ENCODE measurements around the gene TPSD1. TPM values are rescaled to one million over a fixed set of nuclear protein-coding genes. Genes with fewer than 3 reads are reported as not detected.

TPSD1 gene
- total RNA-seq, 4 donors from 2014 or later = 0.52 to 2.8 TPM; not detected in 2

DNA sequence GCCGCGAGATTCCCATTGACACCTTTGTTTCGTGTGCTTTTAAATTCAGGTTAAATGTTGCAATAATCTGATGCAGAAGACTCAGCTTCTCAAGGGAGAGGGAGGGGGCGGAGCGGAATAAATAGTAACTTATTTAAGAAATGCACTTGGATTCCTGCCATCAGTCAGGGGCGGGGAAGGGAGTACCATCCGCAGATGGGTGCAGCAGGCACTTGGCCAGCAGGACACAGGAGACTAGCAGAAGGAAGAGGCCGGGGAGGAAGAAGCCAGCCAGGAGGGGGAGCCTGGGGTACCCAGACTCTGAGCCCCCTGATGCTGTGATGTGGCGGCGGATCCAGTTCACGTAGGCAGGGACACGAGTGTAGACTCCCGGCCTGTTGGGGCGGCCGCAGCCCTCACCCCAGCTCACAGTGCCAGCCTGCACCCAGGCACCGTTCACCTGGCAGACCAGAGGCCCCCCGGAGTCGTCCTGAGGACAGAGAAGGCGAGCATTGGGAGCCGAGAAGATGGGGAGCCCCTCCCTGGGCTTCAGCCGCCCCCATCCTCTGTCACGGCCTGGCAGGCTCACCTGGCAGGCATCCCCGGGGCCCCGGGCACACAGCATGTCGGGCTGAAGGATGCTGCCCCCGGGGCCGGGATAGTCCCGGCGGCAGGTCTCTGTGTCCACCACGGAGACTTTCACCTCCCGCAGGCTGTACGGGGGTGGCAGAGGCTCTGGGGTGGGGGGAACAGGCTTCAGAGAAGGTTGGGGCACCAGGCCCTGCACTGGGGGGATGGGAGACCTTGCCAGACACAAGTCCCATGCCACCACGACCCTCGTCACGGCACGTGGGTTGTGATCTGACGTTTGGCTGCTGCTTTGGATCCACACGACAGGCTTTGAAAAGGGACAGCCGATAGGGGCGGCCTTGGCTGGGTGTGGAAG lies 34.0 kb upstream of the TPSD1 start:
- H3K9me3 ChIP-seq = no peaks in the 10 kb centered on the region
- intact Hi-C loops (cut with DNase I; ENCODE audit: low total_unique reads) = no loop called here
- no peak overlapping the region for H3K4me3 ChIP-seq
- no peak for DNase-seq
- no peaks in the 10 kb centered on the region for H3K36me3 ChIP-seq
- H3K4me1 ChIP-seq = no peaks in the 10 kb centered on the region
- no peak for TF ChIP-seq POLR2A (IDR thresholded peaks at IDR 0.05)
- TF ChIP-seq CTCF (IDR thresholded peaks at IDR 0.05) = no peak
- no peak overlapping the region for H3K27ac ChIP-seq
- no peaks in the 10 kb centered on the region for H3K27me3 ChIP-seq

- Histone ChIP-seq H3K4me1 (no peaks in the 10 kb centered on the region), H3K9me3 (no peaks in the 10 kb centered on the region), H3K4me3 (no peak overlapping the region), H3K27me3 (no peaks in the 10 kb centered on the region), H3K27ac (no peak overlapping the region), H3K36me3 (no peaks in the 10 kb centered on the region)
- intact Hi-C loops (cut with DNase I; ENCODE audit: low total_unique reads) = no loop called here
- DNase-seq = no peak
- TF ChIP-seq CTCF (IDR thresholded peaks at IDR 0.05) (no peak), POLR2A (IDR thresholded peaks at IDR 0.05) (no peak)
These were observed 33.1 kb upstream of the TPSD1 start for GRCh38 chr16:1222553-1223354.

DNA sequence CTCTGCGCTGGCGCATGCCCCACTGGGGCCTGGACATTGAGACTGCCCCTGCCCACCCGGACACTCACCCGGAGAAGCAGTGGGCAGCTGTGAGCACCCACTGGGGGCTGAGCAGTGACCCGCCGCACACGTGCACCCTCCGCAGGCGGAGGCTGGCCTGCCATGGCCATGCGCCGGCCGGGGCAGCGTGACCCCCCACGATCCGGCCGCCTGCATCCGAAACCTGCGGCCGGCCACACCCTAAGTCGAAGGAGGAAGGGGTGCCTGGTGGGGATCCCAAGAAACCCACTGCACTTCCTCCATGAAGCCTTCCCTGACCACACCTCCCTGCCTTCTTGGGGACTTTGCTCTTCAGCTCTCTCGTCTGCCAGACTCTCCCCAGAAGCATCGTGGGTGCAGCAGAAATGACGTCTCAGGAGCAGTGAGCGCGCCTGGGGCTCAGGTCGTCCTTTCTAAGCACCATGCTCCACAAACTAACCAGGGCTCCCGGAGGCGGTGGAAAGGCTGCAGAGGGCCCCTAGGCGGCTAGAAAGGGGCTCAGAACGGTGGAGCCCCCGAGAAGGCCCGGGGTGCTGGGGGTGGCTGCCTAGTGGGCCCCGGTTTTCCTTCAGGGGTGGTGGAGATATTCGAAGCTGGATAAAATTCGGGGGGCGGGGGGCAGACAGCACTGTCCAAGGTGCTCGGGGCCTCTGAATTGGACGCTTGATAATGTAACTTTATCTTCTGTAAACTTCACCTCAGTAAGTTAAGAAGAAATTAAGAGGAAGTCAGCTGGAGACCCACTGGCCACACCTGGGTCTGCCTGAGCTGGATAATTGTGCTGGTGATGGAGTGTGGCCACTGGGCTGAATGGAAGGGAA lies 32.3 kb upstream of the TPSD1 start:
- no peak for TF ChIP-seq POLR2A (IDR thresholded peaks at IDR 0.05)
- TF ChIP-seq CTCF (IDR thresholded peaks at IDR 0.05) = no peak
- intact Hi-C loops (cut with DNase I; ENCODE audit: low total_unique reads) = no loop called here
- H3K27me3 ChIP-seq = no peaks in the 10 kb centered on the region
- no peaks in the 10 kb centered on the region for H3K36me3 ChIP-seq
- H3K4me3 ChIP-seq = no peak overlapping the region
- H3K9me3 ChIP-seq = no peaks in the 10 kb centered on the region
- H3K4me1 ChIP-seq = no peaks in the 10 kb centered on the region
- H3K27ac ChIP-seq = no peak overlapping the region
- no peak for DNase-seq

- no peaks in the 10 kb centered on the region for H3K9me3 ChIP-seq
- no peak overlapping the region for H3K27ac ChIP-seq
- no peak overlapping the region for H3K4me3 ChIP-seq
- intact Hi-C loops (cut with DNase I; ENCODE audit: low total_unique reads) = no loop called here
- no peaks in the 10 kb centered on the region for H3K36me3 ChIP-seq
- no peak for DNase-seq
- H3K27me3 ChIP-seq = no peaks in the 10 kb centered on the region
- TF ChIP-seq POLR2A (IDR thresholded peaks at IDR 0.05) (no peak), CTCF (IDR thresholded peaks at IDR 0.05) (no peak)
- no peaks in the 10 kb centered on the region for H3K4me1 ChIP-seq
These were observed 31.3 kb upstream of the TPSD1 start for GRCh38 chr16:1224558-1224957.

Measured in uterus (tissue), 4 donors.